Lower lobe of right lung (tissue), 2 donors: ENCODE results near the gene RRN3. TPM values are rescaled to one million over a fixed set of nuclear protein-coding genes. Genes with fewer than 3 reads are reported as not detected.
"Not testable (repeated sequence)": the region's sequence is repeated elsewhere in the genome, so short reads cannot be mapped to it uniquely, and the experiment has no call there.

Experiments
- ATAC-seq, 2 donors: fragments of 200-7000 bp; cut with Tn5 transposase; one replicate each; pipeline ENCODE4 v1.9.1; 2020 to 2022; ENCODE audit warnings: mild to moderate bottlenecking in 2 of 2, moderate library complexity in 2 of 2
- DNase-seq: peaks from one replicate; pipeline ENCODE4 v3.0.0-alpha.2; 2020
- H3K27ac ChIP-seq: fragments of 200-600 bp; one replicate; pipeline ENCODE4 v1.8.0; 2022
- H3K27me3 ChIP-seq: fragments of 200-600 bp; one replicate; pipeline ENCODE4 v1.8.0; 2022; ENCODE audit warnings: low read depth
- H3K36me3 ChIP-seq: fragments of 200-600 bp; one replicate; pipeline ENCODE4 v1.8.0; 2022; ENCODE audit warnings: mild to moderate bottlenecking
- H3K4me1 ChIP-seq: fragments of 200-600 bp; one replicate; pipeline ENCODE4 v1.8.0; 2022
- H3K4me3 ChIP-seq: fragments of 200-600 bp; one replicate; pipeline ENCODE4 v1.8.0; 2022; ENCODE audit warnings: mild to moderate bottlenecking
- H3K9me3 ChIP-seq: fragments of 200-600 bp; one replicate; pipeline ENCODE4 v1.8.0; 2022
- intact Hi-C: fragments of 100-400 bp; cut with DNase I; formaldehyde crosslinking; loops from one replicate; pipeline ENCODE4 v1.11.0; 2022
- total RNA-seq: library from RNA; stranded (reverse); fragmentation: NEBNext Ultra II Directional; extraction: Animal tissue kit (Norgen Biotek cat#: 25700); gene quantifications from one replicate; pipeline ENCODE4 v1.2.1, GENCODE V29; 2021
- TF ChIP-seq, protein P1 (sequence below): fragments of 200-600 bp; IDR thresholded peaks from one replicate; pipeline ENCODE4 v1.8.0; 2022; ENCODE audit warnings: antibody characterized with exemption, mild to moderate bottlenecking
- donor health status: DM: no; HTN: yes; CAD: no; lungs with severe emphysema.

RRN3 gene
- total RNA-seq, 1 donor from 2014 or later: 23.0 TPM

- DNase-seq, intact Hi-C loops, H3K4me1 ChIP-seq, H3K9me3 ChIP-seq, H3K27me3 ChIP-seq, H3K27ac ChIP-seq, H3K4me3 ChIP-seq: not testable (repeated sequence)
- peak in 1 of 2 donors; percentile 39 for ATAC-seq
- H3K36me3 ChIP-seq: peaks cover 91% of the 10 kb centered on the region
Observed at GRCh38 chr16:15076161-15076560, 17.9 kb downstream of the RRN3 start.

DNA sequence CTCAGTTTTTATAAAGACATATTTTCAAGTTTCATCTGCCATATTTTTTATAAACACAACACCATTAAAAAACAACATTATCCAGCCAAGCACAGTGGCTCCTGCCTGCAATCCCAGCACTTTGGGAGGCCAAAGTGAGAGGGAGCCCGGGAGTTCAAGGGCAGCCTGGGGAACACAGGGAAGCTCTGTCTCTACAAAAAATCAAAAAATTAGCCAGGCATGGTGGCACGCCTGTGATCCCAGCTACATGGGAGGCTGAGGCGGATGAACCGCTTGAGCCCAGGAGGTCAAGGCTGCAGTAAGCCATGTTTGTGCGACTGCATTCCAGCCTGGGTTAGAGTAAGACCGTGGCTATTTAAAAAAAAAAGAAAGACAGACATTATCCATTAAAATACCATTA is 21.0 kb downstream of the RRN3 start:
- no peak for ATAC-seq

GRCh38 chr16:15071916-15072769 is 21.9 kb downstream of the RRN3 start:
- DNase-seq, intact Hi-C loops, H3K27me3 ChIP-seq, H3K27ac ChIP-seq, H3K9me3 ChIP-seq, H3K4me3 ChIP-seq, H3K4me1 ChIP-seq: not testable (repeated sequence)
- peak; percentile 81 to 85 for ATAC-seq
- H3K36me3 ChIP-seq: peaks cover 88% of the 10 kb centered on the region
- TF ChIP-seq, protein P1, sequence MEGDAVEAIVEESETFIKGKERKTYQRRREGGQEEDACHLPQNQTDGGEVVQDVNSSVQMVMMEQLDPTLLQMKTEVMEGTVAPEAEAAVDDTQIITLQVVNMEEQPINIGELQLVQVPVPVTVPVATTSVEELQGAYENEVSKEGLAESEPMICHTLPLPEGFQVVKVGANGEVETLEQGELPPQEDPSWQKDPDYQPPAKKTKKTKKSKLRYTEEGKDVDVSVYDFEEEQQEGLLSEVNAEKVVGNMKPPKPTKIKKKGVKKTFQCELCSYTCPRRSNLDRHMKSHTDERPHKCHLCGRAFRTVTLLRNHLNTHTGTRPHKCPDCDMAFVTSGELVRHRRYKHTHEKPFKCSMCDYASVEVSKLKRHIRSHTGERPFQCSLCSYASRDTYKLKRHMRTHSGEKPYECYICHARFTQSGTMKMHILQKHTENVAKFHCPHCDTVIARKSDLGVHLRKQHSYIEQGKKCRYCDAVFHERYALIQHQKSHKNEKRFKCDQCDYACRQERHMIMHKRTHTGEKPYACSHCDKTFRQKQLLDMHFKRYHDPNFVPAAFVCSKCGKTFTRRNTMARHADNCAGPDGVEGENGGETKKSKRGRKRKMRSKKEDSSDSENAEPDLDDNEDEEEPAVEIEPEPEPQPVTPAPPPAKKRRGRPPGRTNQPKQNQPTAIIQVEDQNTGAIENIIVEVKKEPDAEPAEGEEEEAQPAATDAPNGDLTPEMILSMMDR: peak; percentile 50

More for the DNA sequence above, 21.0 kb downstream of the RRN3 start:
- H3K4me3 ChIP-seq: no peak overlapping the region
- no peaks in the 10 kb centered on the region for H3K9me3 ChIP-seq
- intact Hi-C loops: no loop called here
- H3K36me3 ChIP-seq: peaks cover 93% of the 10 kb centered on the region
- DNase-seq: no peak
- no peaks in the 10 kb centered on the region for H3K4me1 ChIP-seq
- no peak overlapping the region for H3K27ac ChIP-seq
- no peaks in the 10 kb centered on the region for H3K27me3 ChIP-seq
- TF ChIP-seq, protein P1: no peak

- H3K27me3 ChIP-seq, H3K4me3 ChIP-seq, ATAC-seq, H3K4me1 ChIP-seq, H3K9me3 ChIP-seq, intact Hi-C loops, H3K27ac ChIP-seq, DNase-seq: not testable (repeated sequence)
- peaks cover 81% of the 10 kb centered on the region for H3K36me3 ChIP-seq
Observed at GRCh38 chr16:15071013-15071412, 23.1 kb downstream of the RRN3 start.

DNA sequence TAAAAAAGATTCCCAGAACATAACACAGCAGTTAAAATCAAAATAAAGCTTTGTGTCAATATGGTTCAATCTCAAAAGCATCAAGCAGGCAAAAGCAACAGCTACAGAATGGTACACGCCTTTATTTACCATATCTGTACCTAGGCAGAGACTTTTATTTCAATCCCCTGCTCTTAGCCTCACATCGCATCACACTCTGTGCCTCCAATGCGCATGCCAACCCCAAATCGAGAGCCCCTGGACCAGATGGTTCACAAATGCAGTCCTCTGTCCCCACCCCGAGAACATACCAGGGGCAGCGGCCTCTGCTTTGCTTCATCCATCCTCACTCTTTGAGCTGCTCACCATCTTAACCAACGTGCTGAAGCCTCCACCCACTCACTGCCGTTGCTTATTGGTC is 27.4 kb downstream of the RRN3 start:
- H3K27ac ChIP-seq, H3K4me1 ChIP-seq, intact Hi-C loops, H3K9me3 ChIP-seq, H3K4me3 ChIP-seq, H3K27me3 ChIP-seq, DNase-seq, ATAC-seq: not testable (repeated sequence)
- peaks cover 84% of the 10 kb centered on the region for H3K36me3 ChIP-seq

- H3K27me3 ChIP-seq, ATAC-seq, H3K4me1 ChIP-seq, H3K27ac ChIP-seq, intact Hi-C loops, H3K9me3 ChIP-seq, H3K4me3 ChIP-seq, DNase-seq: not testable (repeated sequence)
- peaks cover 86% of the 10 kb centered on the region for H3K36me3 ChIP-seq
Observed at GRCh38 chr16:15065961-15066360, 28.1 kb downstream of the RRN3 start.

GRCh38 chr16:15062085-15062810 is 31.8 kb downstream of the RRN3 start:
- H3K27ac ChIP-seq, intact Hi-C loops, H3K9me3 ChIP-seq, H3K4me1 ChIP-seq, DNase-seq, H3K27me3 ChIP-seq, H3K4me3 ChIP-seq, ATAC-seq: not testable (repeated sequence)
- H3K36me3 ChIP-seq: peaks cover 82% of the 10 kb centered on the region

DNA sequence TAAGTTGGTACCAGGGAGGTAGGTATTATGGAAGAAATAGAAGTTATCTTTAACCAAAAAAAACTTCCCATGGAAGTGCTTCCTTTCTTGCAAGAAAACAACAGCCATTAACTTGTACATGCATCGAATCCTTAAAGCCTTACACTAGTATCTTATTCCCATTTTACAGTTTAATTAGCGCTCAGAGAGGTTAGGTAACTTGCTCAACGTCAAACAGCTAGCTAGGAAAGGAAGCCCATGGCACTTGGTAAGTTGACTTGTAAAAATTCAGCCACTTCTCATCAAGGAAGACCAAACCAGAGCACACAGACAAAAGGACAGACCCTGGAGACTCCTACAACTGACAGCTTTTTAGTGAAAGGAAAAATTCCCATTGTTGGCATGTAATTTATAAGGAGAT is 34.7 kb downstream of the RRN3 start:
- no peak overlapping the region for H3K27ac ChIP-seq
- no peaks in the 10 kb centered on the region for H3K27me3 ChIP-seq
- no peak for ATAC-seq
- peaks cover 13% of the 10 kb centered on the region for H3K4me1 ChIP-seq
- TF ChIP-seq, protein P1: no peak
- no peak for DNase-seq
- H3K4me3 ChIP-seq: no peak overlapping the region
- intact Hi-C loops: no loop called here
- peaks cover 62% of the 10 kb centered on the region for H3K36me3 ChIP-seq
- H3K9me3 ChIP-seq: no peaks in the 10 kb centered on the region
